ENCODE data around the gene SYVN1. TPM values are rescaled to one million over a fixed set of nuclear protein-coding genes. Genes with fewer than 3 reads are reported as not detected.
A peak's percentile ranks its signal among the peaks of the same experiment; 100 is the strongest.

Gene SYVN1
- total RNA-seq, 1 experiment from 2014 or later: 64.3 TPM

GRCh38 chr11:65124480-65125196, 9.7 kb downstream of the SYVN1 start:
- no peaks in the 10 kb centered on the region for H3K9me3 ChIP-seq (ENCODE audit: control insufficient read depth, insufficient read depth, low read depth, low read length)
- in situ Hi-C loops (cut with HindIII; ENCODE audit: low pct_unique_long_range_greater_than_20kb, low sequenced_read_pairs): no loop called here
- POLR2A ChIA-PET: no interaction called here
- TSS peak; percentile 52 for BruUV-seq (replicated peaks)
- H3K27ac ChIP-seq (ENCODE audit: low read length): no peak overlapping the region
- intact Hi-C loops (cut with micrococcal nuclease; ENCODE audit: unreplicated experiment): no loop called here
- peaks cover 29% of the 10 kb centered on the region for H3K36me3 ChIP-seq (ENCODE audit: control insufficient read depth, insufficient read depth, low read length)
- CTCF ChIA-PET: no interaction called here
- H3K27me3 ChIP-seq (ENCODE audit: control insufficient read depth, insufficient read depth, low read length): no peaks in the 10 kb centered on the region
- DNase-seq (ENCODE audit: low read depth, low spot score) (no peak), ATAC-seq (no peak)
- TF ChIP-seq POLR2AphosphoS5 (IDR thresholded peaks at IDR 0.05; ENCODE audit: low read depth, low read length): no peak
- TF ChIP-seq TCF7L2 (IDR thresholded peaks at IDR 0.05; ENCODE audit: low read depth, low read length): no peak
- no peak for TF ChIP-seq SIN3A (IDR thresholded peaks at IDR 0.05; ENCODE audit: borderline replicate concordance, insufficient read depth, low read depth, low read length)
- no peak for TF ChIP-seq CTCF (IDR thresholded peaks at IDR 0.05)
- TF ChIP-seq REST (IDR thresholded peaks at IDR 0.05; ENCODE audit: insufficient read depth in 1 of 2, low read depth in 2 of 2, low read length in 1 of 2): no peak
- no peak overlapping the region for H3K4me3 ChIP-seq (ENCODE audit: low read depth in 2 of 2, low read length in 2 of 2)
- H3K4me1 ChIP-seq (ENCODE audit: control insufficient read depth, insufficient read depth, low read length): peaks cover 15% of the 10 kb centered on the region

GRCh38 chr11:65121865-65122696, 12.2 kb downstream of the SYVN1 start, which contains the start of the genes FAU and MRPL49:
Gene FAU (minus strand): TSS chr11:65122134. CDS start chr11:65121813, 321 bp downstream.
Gene MRPL49 (plus strand): TSS chr11:65122321. CDS start chr11:65122347, 26 bp downstream.
- DNase-seq (ENCODE audit: low read depth, low spot score): peak; percentile 94
- POLR2A ChIA-PET: interaction anchor here (0.6 to 2.4 kb wide), 2 partner anchors 13 to 224 kb away, joined by 3 to 10 read pairs; partner anchors contain the start of gene SYVN1
- Histone ChIP-seq H3K4me3 (ENCODE audit: low read depth in 2 of 2, low read length in 2 of 2) (peak within 1 kb of the TSS; percentile 70 to 96), H3K36me3 (ENCODE audit: control insufficient read depth, insufficient read depth, low read length) (peaks cover 24% of the 10 kb centered on the region), H3K27ac (ENCODE audit: low read length) (peak within 1 kb of the TSS; percentile 99), H3K4me1 (ENCODE audit: control insufficient read depth, insufficient read depth, low read length) (peaks cover 15% of the 10 kb centered on the region), H3K9me3 (ENCODE audit: control insufficient read depth, insufficient read depth, low read depth, low read length) (no peaks in the 10 kb centered on the region), H3K27me3 (ENCODE audit: control insufficient read depth, insufficient read depth, low read length) (no peaks in the 10 kb centered on the region)
- intact Hi-C loops (cut with micrococcal nuclease; ENCODE audit: unreplicated experiment): no loop called here
- TSS peak; percentile 87 for BruUV-seq (replicated peaks)
- ATAC-seq: peak; percentile 91
- CTCF ChIA-PET: interaction anchor here (0.6 to 1.1 kb wide), 7 partner anchors 10 to 287 kb away, joined by 3 to 7 read pairs (median 6); partner anchors contain the start of genes CDC42EP2, SNX15 and TM7SF2
- TF ChIP-seq TCF7L2 (IDR thresholded peaks at IDR 0.05; ENCODE audit: low read depth, low read length): 0 out of 2 replicates have a peak, but pooled peaks have one; percentile 41
- TF ChIP-seq CTCF (IDR thresholded peaks at IDR 0.05): no peak
- peak; percentile 93 for TF ChIP-seq SIN3A (IDR thresholded peaks at IDR 0.05; ENCODE audit: borderline replicate concordance, insufficient read depth, low read depth, low read length)
- TF ChIP-seq POLR2AphosphoS5 (IDR thresholded peaks at IDR 0.05; ENCODE audit: low read depth, low read length): peak; percentile 98
- no peak for TF ChIP-seq REST (IDR thresholded peaks at IDR 0.05; ENCODE audit: insufficient read depth in 1 of 2, low read depth in 2 of 2, low read length in 1 of 2)
- in situ Hi-C loops (cut with HindIII; ENCODE audit: low pct_unique_long_range_greater_than_20kb, low sequenced_read_pairs): no loop called here
